NCI-H524 treated with DMSO at 0.1 percent for 48 hours (cell line): ENCODE measurements around the gene BEND5.

Experiments used
- DNase-seq: peaks from one replicate; lab custom pipeline; 2025; lab: John Stamatoyannopoulos, UW

The BEND5 gene

GRCh38 chr1:48679859-48680258, 96.8 kb downstream of the BEND5 start:
- DNase-seq, result no peak

DNA sequence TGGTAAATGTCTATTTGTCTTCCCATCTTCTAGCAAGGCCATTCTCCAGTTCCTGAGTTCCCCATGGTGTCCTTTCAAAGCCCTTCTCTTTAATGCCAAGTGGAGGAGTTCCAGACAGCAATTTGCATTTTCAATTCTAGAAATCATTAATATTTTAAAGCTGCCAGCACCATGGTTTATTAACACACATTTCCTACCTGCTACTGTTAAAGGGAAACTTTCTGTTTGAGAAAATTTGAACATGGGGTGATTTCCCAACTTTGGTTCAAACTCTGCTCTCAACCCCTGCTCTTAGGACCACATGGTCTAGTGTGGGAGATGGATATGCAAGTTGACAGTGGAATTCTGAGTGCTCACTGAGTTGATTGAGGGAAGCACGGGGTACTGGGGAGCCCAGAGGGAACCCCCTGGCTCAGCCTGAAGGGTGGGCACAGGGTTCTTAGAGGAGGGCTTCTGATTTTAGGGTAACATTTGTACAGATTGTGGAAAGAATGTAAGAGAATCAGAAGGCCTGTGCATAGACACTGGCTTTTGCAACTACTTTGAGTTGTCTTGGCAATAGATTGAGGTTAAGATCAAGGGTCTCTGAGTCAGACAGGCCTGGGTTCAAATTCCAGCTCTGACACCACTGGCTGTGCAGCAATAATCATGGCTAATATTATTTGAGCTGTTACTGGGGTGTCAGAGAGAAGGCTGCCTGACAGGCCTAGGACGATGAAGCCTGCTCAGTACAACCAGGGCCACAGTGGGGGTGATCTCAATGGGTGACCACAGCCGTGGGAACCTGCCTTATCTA, 97.8 kb downstream of the BEND5 start:
- no peak for DNase-seq
